ENCODE results near the gene RTN4RL2.

RTN4RL2 gene

GRCh38 chr11:57502376-57502775, 42.0 kb downstream of the RTN4RL2 start:
- no peak overlapping the region for H3K4me3 ChIP-seq (ENCODE audit: low read depth, low read length)
- in situ Hi-C loops (cut with HindIII; ENCODE audit: low sequenced_read_pairs) = no loop called here
- no peak for TF ChIP-seq CTCF (IDR thresholded peaks at IDR 0.05; ENCODE audit: low read depth, low read length)
- DNase-seq (ENCODE audit: low read depth, low spot score) = no peak

DNA sequence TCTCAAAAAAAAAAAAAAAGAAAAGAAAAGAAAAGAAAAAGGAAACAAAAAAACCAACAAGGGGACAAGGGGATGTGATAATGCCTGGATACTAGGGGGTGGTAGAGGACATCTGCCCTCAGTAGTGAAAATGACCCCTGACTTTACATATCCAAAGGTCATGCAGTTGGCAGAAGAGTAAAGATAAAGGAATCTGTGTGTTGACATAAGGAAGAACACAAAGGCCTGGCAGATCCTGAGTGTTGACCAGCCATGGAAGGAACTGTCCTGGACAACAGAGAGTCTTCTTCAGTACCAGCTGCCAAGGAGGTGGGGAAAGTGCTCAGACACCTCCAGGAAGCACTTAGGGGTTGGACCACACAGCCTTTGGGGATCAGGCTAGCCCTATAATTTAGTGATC, 42.5 kb downstream of the RTN4RL2 start:
- no peak for DNase-seq (ENCODE audit: low read depth, low spot score)
- TF ChIP-seq CTCF (IDR thresholded peaks at IDR 0.05; ENCODE audit: low read depth, low read length) = no peak
- no peak overlapping the region for H3K4me3 ChIP-seq (ENCODE audit: low read depth, low read length)
- in situ Hi-C loops (cut with HindIII; ENCODE audit: low sequenced_read_pairs) = no loop called here

DNA sequence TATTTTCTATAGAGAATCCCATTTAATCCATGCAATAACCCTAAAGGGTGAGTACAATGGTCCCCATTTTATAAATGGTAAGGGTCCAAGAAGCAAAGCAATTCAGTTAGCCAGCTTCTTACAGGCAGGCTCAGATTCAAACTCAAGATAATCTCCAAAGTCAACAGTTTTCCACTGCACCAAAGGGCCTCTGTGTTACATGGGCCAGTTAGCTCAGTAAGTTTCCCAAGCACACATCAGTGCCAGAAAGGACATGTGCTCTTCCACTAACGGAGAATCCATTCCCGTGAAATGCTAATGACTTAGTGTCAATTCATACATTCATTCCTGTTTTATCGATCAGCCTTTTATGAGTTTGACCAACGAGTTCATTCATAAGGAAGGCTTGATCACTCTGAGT, 44.2 kb downstream of the RTN4RL2 start:
- DNase-seq (ENCODE audit: low read depth, low spot score) = no peak
- in situ Hi-C loops (cut with HindIII; ENCODE audit: low sequenced_read_pairs) = no loop called here
- H3K4me3 ChIP-seq (ENCODE audit: low read depth, low read length) = no peak overlapping the region
- no peak for TF ChIP-seq CTCF (IDR thresholded peaks at IDR 0.05; ENCODE audit: low read depth, low read length)

- in situ Hi-C loops (cut with HindIII; ENCODE audit: low sequenced_read_pairs) = no loop called here
- no peak for DNase-seq (ENCODE audit: low read depth, low spot score)
- TF ChIP-seq CTCF (IDR thresholded peaks at IDR 0.05; ENCODE audit: low read depth, low read length) = no peak
- H3K4me3 ChIP-seq (ENCODE audit: low read depth, low read length) = no peak overlapping the region
Observed at GRCh38 chr11:57506522-57506921, 46.2 kb downstream of the RTN4RL2 start.

- in situ Hi-C loops (cut with HindIII; ENCODE audit: low sequenced_read_pairs) = no loop called here
- no peak for DNase-seq (ENCODE audit: low read depth, low spot score)
- no peak overlapping the region for H3K4me3 ChIP-seq (ENCODE audit: low read depth, low read length)
- TF ChIP-seq CTCF (IDR thresholded peaks at IDR 0.05; ENCODE audit: low read depth, low read length) = no peak
Observed at GRCh38 chr11:57508341-57509170, 48.2 kb downstream of the RTN4RL2 start.

GRCh38 chr11:57511741-57512430, 51.6 kb downstream of the RTN4RL2 start:
- no peak for DNase-seq (ENCODE audit: low read depth, low spot score)
- no peak overlapping the region for H3K4me3 ChIP-seq (ENCODE audit: low read depth, low read length)
- no peak for TF ChIP-seq CTCF (IDR thresholded peaks at IDR 0.05; ENCODE audit: low read depth, low read length)
- in situ Hi-C loops (cut with HindIII; ENCODE audit: low sequenced_read_pairs) = no loop called here
